ENCODE data around the gene BCAS3.

- TF ChIP-seq POLR2A (IDR thresholded peaks at IDR 0.05; ENCODE audit: low read depth, low read length) = no peak
- no peak for TF ChIP-seq POLR2AphosphoS5 (IDR thresholded peaks at IDR 0.05; ENCODE audit: low read depth, low read length)
Measured at GRCh38 chr17:61232871-61233270, 555.2 kb downstream of the BCAS3 start.
